Measurements from ENCODE around the gene GRAMD1A.
"Not testable (repeated sequence)": the region's sequence is repeated elsewhere in the genome, so short reads cannot be mapped to it uniquely, and the experiment has no call there.

The GRAMD1A gene

DNA sequence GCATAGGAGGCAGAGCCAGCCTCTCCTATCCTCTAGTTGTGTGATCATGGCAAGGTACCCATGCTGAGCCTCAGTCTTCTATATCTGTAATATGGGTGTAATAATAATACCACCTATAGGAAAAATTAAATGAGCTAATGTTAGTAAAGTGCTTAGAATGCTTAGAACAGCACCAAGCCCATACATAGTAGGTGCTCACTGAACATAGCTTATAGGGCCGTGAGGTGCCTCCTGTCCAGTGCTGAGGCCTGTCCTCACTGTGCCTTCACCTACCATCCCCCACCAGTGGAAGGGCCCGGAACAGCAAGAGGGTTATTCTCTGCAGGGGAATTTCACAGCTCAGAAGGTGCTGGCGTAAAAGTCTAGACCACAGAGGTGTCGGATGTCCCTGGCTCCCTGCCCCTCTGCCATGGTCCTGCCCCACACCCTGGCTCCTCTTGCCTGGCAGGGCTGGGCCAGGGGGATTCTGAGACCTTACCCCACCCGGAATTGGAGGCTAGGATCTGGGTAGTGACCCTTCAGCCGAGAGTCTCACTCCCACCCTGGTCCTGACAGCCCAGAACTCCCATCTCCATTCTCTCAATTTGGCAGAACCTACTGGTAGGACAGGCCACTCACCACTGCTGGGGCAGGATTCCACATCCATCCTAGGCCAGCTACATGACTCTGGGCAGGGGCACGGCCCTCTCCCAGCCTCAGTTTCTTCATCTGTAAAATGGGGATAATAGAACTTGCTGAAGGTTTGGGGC, 27.9 kb downstream of the GRAMD1A start:
- in situ Hi-C loops (cut with HindIII; ENCODE audit: low sequenced_read_pairs): no loop called here
- peak; percentile 65 for DNase-seq (ENCODE audit: low read depth)
- no peak overlapping the region for H3K4me3 ChIP-seq (ENCODE audit: low read depth, low read length)
- no peak for TF ChIP-seq CTCF (IDR thresholded peaks at IDR 0.05; ENCODE audit: low read depth, low read length, missing control alignments)

DNA sequence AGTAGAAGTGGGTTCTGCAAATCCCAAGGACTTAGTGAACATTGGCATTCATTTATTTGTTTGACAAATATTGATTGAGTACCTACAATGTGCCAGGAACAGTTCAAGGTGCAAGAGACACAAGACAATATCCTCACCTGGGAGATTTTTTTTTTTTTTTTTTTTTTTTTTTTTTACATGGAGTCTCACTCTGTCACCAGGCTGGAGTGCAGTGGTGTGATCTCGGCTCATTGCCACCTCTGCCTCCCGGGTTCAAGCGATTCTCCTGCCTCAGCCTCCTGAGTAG, 28.4 kb downstream of the GRAMD1A start:
- not testable (repeated sequence) for H3K4me3 ChIP-seq (ENCODE audit: low read depth, low read length)

GRCh38 chr19:35029275-35029736, 29.2 kb downstream of the GRAMD1A start:
- DNase-seq (ENCODE audit: low read depth); H3K4me3 ChIP-seq (ENCODE audit: low read depth, low read length); in situ Hi-C loops (cut with HindIII; ENCODE audit: low sequenced_read_pairs): not testable (repeated sequence)

More for the DNA sequence above, 28.4 kb downstream of the GRAMD1A start:
- in situ Hi-C loops (cut with HindIII; ENCODE audit: low sequenced_read_pairs); DNase-seq (ENCODE audit: low read depth): not testable (repeated sequence)

DNA sequence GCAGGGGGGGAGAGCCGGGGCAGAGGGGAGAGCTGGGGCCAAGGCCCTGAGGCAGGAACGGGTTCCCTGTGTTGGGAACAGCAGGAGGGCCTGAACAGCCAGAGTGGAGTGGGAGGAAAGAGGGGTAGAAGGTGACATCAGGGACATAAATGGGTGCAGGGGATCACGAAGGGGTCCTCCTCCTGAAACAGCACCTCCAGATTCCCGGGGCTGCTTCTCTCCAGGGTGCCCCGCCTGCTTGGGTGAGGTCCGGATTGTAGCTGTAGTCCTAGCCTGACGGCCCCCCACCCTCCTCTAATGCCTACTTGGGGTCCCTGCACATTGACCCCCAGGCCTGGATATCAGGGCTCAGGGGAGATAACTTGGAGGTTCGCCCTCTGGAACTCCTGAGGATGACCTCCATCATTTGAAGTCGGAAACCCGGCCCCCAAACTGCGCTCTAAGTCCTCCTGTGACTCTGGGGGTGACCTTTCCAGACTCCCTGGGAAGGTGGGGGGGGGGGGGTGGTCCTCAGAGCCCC, 29.7 kb downstream of the GRAMD1A start:
- in situ Hi-C loops (cut with HindIII; ENCODE audit: low sequenced_read_pairs): no loop called here
- no peak for TF ChIP-seq CTCF (IDR thresholded peaks at IDR 0.05; ENCODE audit: low read depth, low read length, missing control alignments)
- DNase-seq (ENCODE audit: low read depth): no peak
- H3K4me3 ChIP-seq (ENCODE audit: low read depth, low read length): peak overlapping the region; percentile 32

DNA sequence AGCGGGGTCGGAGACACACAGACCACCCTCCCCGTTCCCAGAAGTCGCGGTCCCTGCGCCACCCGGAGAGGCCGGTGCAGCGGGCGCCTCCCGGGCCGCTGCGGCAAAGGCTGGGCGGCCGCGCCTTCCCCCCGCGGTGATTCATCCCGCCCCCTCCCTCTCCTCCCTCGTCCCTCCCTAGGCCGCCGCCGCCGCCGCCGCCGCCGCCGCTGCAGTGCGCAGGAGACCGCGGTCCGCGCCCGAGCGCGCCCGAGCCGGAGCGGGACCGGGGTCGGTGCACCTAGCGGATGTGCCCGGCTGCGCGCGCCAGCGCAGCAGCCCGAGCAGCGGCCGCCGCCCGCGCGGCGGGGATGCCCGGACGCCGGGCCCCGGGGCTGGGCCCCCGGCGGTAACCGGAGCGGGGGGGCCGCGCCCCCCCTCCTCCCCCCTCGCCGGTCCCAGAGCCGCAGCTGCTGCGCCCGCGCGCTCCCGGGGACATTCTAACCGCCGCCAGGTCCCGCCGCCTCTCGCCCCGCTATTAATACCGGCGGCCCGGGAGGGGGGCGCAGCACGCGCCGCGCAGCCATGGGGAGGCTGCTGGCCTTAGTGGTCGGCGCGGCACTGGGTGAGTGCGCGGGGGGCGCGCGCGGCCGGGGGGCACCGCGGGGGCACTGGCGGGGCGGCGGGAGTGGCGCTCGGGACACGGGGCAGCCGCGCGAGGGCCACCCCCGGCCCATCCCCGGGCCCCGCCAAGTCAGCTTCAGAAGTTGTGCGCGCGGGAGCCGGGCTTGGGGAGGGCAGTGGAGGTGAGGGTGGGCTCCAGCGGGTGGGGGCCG, 30.3 kb downstream of the GRAMD1A start, which contains the start of gene SCN1B:
Gene SCN1B (plus strand): TSS at position 214 of the 815 bp plus-strand sequence. CDS start 351 bp downstream, at position 565.
- TF ChIP-seq CTCF (IDR thresholded peaks at IDR 0.05; ENCODE audit: low read depth, low read length, missing control alignments): no peak
- peak within 1 kb of the TSS; percentile 49 for H3K4me3 ChIP-seq (ENCODE audit: low read depth, low read length)
- in situ Hi-C loops (cut with HindIII; ENCODE audit: low sequenced_read_pairs): no loop called here
- DNase-seq (ENCODE audit: low read depth): no peak

DNA sequence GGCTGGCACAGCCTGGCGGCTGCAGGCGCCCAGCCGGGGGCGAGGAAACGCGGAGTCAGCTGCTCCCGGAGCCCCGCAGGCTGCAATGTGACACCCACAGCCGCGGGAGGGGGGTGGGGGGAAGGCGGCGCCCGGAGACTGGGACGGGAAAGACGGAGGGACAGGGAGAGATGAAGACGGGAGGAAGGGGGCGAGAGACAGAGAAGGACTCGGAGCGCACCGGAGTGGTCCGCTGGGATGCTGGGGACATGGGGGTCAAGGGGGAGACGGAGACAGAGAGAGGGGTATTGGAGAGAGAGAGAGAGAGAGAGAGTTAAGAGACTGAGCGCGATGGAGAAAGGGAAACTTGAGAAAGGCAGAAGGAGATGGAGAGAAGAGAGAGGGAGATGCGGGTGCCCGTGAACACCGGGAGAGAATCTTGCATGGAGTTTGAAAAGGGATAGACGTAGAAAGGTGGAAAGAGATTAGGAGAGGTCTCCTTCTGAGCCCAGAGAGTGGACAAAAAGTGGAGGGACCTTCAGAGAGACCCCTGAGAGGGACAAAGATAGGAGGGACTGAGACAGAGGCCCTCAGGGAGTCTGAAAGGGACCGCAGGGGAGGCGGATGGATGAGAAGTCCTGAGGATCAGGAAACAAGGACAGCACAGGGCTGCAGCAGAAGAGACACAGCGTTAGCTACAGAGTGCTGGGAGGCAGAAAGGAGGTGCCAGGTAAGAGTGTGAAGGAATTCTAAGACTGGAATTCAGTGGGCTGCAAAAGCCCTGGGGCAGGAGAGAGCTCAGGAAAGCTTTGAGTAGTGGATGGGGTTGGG, 31.2 kb downstream of the GRAMD1A start:
- DNase-seq (ENCODE audit: low read depth): no peak
- in situ Hi-C loops (cut with HindIII; ENCODE audit: low sequenced_read_pairs): no loop called here
- TF ChIP-seq CTCF (IDR thresholded peaks at IDR 0.05; ENCODE audit: low read depth, low read length, missing control alignments): no peak
- H3K4me3 ChIP-seq (ENCODE audit: low read depth, low read length): peak overlapping the region; percentile 49

GRCh38 chr19:35032356-35032865, 32.3 kb downstream of the GRAMD1A start:
- in situ Hi-C loops (cut with HindIII; ENCODE audit: low sequenced_read_pairs): no loop called here
- no peak overlapping the region for H3K4me3 ChIP-seq (ENCODE audit: low read depth, low read length)
- DNase-seq (ENCODE audit: low read depth): no peak
- TF ChIP-seq CTCF (IDR thresholded peaks at IDR 0.05; ENCODE audit: low read depth, low read length, missing control alignments): no peak
